Measurements from ENCODE around the gene SKIDA1.

DNA sequence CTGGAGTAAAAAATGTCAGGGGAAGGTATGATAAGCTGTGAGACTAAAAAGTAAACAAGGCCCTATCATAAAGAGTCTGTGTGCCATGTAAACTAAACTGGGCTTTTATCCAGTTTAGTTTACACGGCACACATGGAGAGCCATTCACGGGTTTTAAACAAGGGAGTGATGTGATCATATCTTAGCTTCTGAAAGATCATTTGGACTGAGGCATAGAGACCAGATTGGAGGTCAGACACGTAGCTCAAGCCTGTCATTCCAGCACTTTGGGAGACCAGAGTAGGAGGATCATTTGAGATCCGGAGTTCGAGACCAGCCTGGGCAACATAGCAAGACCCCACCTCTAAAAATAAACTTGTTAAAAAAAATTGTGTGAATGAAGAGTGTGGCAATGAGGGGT is 50.1 kb downstream of the SKIDA1 start:
- TF ChIP-seq CTCF (conservative IDR thresholded peaks at IDR 0.05; ENCODE audit: low read depth in 2 of 2) (no peak), EZH2 (IDR thresholded peaks at IDR 0.05; ENCODE audit: low read depth, unreplicated experiment) (no peak), EZH2phosphoT487 (IDR thresholded peaks at IDR 0.05; ENCODE audit: unreplicated experiment) (no peak), POLR2AphosphoS5 (IDR thresholded peaks at IDR 0.05; ENCODE audit: low read depth) (no peak), JUNB (IDR thresholded peaks at IDR 0.05; ENCODE audit: unreplicated experiment) (no peak), REST (IDR thresholded peaks at IDR 0.05; ENCODE audit: unreplicated experiment) (no peak), NANOG (IDR thresholded peaks at IDR 0.05; ENCODE audit: borderline replicate concordance) (no peak), CREB1 (CRISPR knock-in tag; IDR thresholded peaks at IDR 0.05; ENCODE audit: low read depth) (no peak), STAT1 (IDR thresholded peaks at IDR 0.05; ENCODE audit: unreplicated experiment) (no peak)
